Adrenal gland (tissue), 12 donors: Measurements from ENCODE around the gene ABCB11. TPM values are rescaled to one million over a fixed set of nuclear protein-coding genes. Genes with fewer than 3 reads are reported as not detected.

Source experiments
- DNase-seq, 7 donors: peaks; one replicate each; pipeline ENCODE4 v3.0.0-alpha.2; 2019 to 2020
- H3K27ac ChIP-seq, 5 donors: fragments of 200-600 bp; sonication (generic) in 4 of 5; 1 replicate in 3 of 5; 2 replicates in 2 of 5; pipeline versions ENCODE4 v1.5.1 to v1.8.0; 2016 to 2020; ENCODE audit warnings: mild to moderate bottlenecking in 1 of 5
- H3K27me3 ChIP-seq: fragments of 200-600 bp; 2 replicates; pipeline ENCODE4 v1.8.0; 2021
- H3K36me3 ChIP-seq, 2 donors: fragments of 200-600 bp; replicated peaks in 1 of 2; 1 replicate in 1 of 2; 2 replicates in 1 of 2; pipeline versions ENCODE4 v1.5.1 to v1.8.0; 2018 to 2022
- H3K4me1 ChIP-seq, 2 donors: fragments of 200-600 bp; replicated peaks in 1 of 2; 1 replicate in 1 of 2; 2 replicates in 1 of 2; pipeline versions ENCODE4 v1.5.1 to v1.8.0; 2018 to 2021
- H3K4me3 ChIP-seq, 4 donors: fragments of 200-600 bp; sonication (generic) in 3 of 4; one replicate each; pipeline ENCODE4 v1.5.1; 2016 to 2018
- H3K9me3 ChIP-seq, 3 donors: fragments of 200-600 bp; sonication (generic) in 1 of 3; replicated peaks in 1 of 3; 1 replicate in 2 of 3; 2 replicates in 1 of 3; pipeline versions ENCODE4 v1.5.1 to v1.8.0; 2016 to 2021
- POLR2A ChIP-seq, 2 donors: fragments of 450-650 bp; IDR thresholded peaks; one replicate each; pipeline ENCODE4 v1.6.1; 2017; ENCODE audit warnings: antibody characterized with exemption in 2 of 2, mild to moderate bottlenecking in 2 of 2, moderate library complexity in 1 of 2
- WGBS, 4 donors: extraction: QIAGEN DNeasy Blood & Tissue Kit in 2 of 4; methylation state at CpG; one replicate each; pipeline versions ENCODE4 v1.1.5 to v1.1.7; 2013 to 2017; 5-methylcytosine and 5-hydroxymethylcytosine counted together
- intact Hi-C, 2 donors: fragments of 100-400 bp; cut with DNase I; formaldehyde crosslinking; loops; one replicate each; pipeline versions ENCODE4 v1.14.1 to v1.15.0; 2022 to 2023
- polyA plus RNA-seq, 3 donors: library from polyadenylated mRNA; stranded (reverse); fragments of 200-250 nt in 2 of 3; fragments of 350-450 nt in 1 of 3; fragmentation: Illumina TruSeq in 1 of 3; extraction: RNeasy Lipid Tissue Mini Kit (QIAGEN cat#74804) in 1 of 3; gene quantifications; one replicate each; pipeline ENCODE4 v1.2.3, GENCODE V29; 2013 to 2014
- total RNA-seq, 9 donors: library from RNA; depleted of rRNA in 4 of 9; stranded (reverse); fragments of >200 nt in 4 of 9; fragments of 120-200 nt in 1 of 9; fragmentation: NEBNext Ultra II Directional in 1 of 9; extraction: Animal tissue kit (Norgen Biotek cat#: 25700) in 1 of 9; gene quantifications; one replicate each; pipeline versions ENCODE4 v1.1.0 to v1.2.4, GENCODE V29; 2013 to 2023
- TF ChIP-seq, protein P1 (sequence below), 6 experiments: fragments of 450-650 bp in 4 of 6; fragments of 200-600 bp in 2 of 6; sonication (generic) in 1 of 6; IDR thresholded peaks; 1 replicate in 5 of 6; 2 replicates in 1 of 6; pipeline versions ENCODE4 v1.5.1 to v1.8.0; 2016 to 2021; ENCODE audit warnings: antibody characterized with exemption in 6 of 6, mild to moderate bottlenecking in 2 of 6, moderate library complexity in 1 of 6
- donor health status: healthy with polysubstance abuse.
- donor health status: Bipolar disorder and iron deficiency.
- donor health status: DM: yes; HTN: yes; CAD: no.
- donor health status: DM: no; HTN: no; CAD: no.
- donor health status: DM: no; HTN: no; CAD: no.
- donor health status: DM: yes; HTN: yes; CAD: no.

Gene ABCB11
- total and polyA plus RNA-seq, 12 donors, result 0.05 to 1.4 (median 0.31) TPM; not detected in 7

DNA sequence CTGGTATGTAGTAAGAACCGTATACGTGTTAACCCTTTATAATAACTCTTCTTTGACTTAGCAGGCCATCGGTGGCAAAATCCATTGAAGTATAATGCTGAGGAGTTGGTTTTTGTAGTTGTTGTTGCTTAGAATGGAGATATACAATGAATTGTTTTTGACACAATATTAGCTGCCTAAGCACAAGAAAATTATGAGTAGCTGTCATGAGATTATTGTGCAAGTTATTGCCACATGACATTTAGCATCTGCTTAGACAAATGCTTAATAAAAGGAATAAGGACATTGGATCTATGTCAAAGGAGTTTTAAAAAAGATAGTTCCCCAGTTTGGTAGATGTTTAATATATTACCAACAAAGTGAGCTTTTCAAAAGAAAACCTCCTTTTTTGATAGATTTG is 59.9 kb downstream of the ABCB11 start:
- no peaks in the 10 kb centered on the region for H3K4me1 ChIP-seq
- no peaks in the 10 kb centered on the region for H3K9me3 ChIP-seq
- H3K36me3 ChIP-seq, result no peaks in the 10 kb centered on the region
- no peaks in the 10 kb centered on the region for H3K27me3 ChIP-seq
- intact Hi-C loops, result no loop called here
- no peak overlapping the region for H3K27ac ChIP-seq
- 46 to 81% (median 57%) methylated on average over 3 of the region's 3 CpGs for WGBS, 4 donors
- DNase-seq, result no peak
- TF ChIP-seq, protein P1, sequence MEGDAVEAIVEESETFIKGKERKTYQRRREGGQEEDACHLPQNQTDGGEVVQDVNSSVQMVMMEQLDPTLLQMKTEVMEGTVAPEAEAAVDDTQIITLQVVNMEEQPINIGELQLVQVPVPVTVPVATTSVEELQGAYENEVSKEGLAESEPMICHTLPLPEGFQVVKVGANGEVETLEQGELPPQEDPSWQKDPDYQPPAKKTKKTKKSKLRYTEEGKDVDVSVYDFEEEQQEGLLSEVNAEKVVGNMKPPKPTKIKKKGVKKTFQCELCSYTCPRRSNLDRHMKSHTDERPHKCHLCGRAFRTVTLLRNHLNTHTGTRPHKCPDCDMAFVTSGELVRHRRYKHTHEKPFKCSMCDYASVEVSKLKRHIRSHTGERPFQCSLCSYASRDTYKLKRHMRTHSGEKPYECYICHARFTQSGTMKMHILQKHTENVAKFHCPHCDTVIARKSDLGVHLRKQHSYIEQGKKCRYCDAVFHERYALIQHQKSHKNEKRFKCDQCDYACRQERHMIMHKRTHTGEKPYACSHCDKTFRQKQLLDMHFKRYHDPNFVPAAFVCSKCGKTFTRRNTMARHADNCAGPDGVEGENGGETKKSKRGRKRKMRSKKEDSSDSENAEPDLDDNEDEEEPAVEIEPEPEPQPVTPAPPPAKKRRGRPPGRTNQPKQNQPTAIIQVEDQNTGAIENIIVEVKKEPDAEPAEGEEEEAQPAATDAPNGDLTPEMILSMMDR (IDR thresholded peaks at IDR 0.05), result no peak
- TF ChIP-seq POLR2A (IDR thresholded peaks at IDR 0.05), result no peak
- H3K4me3 ChIP-seq, result no peak overlapping the region

DNA sequence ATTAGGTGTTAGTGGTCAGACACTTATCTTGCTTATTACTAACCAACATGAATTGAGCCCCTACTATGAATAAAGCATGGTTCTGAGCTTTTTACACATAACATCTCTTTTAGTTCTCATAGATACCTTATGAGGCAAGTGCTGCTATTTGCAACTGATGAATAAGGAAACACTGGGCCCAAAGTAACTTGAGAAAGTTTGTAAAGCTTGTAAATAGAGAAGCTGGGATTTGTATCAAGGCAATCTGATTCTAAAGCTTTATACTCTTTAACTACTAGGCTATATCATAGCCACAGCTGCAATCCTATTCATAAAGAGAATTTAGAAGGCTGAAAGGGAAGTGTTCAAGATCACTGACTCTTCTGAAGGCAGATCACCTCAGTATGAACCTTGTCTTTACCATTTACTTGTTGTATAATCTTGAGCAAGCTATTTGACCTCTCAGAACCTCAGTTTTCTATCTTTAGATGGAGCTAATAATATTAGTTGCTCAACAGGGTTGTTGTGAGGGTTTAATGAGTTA is 60.4 kb downstream of the ABCB11 start:
- no peak for TF ChIP-seq POLR2A (IDR thresholded peaks at IDR 0.05)
- TF ChIP-seq, protein P1 (IDR thresholded peaks at IDR 0.05), result no peak
- intact Hi-C loops, result no loop called here
- no peak for DNase-seq
- no peak overlapping the region for H3K4me3 ChIP-seq
- no peak overlapping the region for H3K27ac ChIP-seq
- H3K9me3 ChIP-seq, result no peaks in the 10 kb centered on the region
- H3K36me3 ChIP-seq, result no peaks in the 10 kb centered on the region
- H3K27me3 ChIP-seq, result no peaks in the 10 kb centered on the region
- no peaks in the 10 kb centered on the region for H3K4me1 ChIP-seq

DNA sequence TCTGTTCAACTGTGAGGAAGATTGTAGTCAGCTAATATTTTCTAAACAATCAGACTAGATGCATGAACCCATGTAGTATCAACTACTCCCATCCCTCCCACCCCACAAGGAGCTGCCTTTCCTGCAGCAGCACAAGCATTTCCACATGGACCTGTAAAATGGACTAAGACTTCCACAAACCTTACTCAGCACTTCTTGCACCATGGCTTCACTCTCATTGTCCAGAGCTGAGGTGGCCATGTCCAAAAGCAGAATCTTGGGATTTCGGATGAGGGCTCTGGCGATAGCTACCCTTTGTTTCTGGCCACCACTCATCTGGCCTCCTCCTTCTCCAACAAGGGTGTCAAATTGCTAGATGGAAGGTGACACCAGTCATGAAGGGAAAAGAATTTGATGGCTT is 61.3 kb downstream of the ABCB11 start:
- Histone ChIP-seq H3K27ac (no peak overlapping the region), H3K4me3 (no peak overlapping the region), H3K27me3 (no peaks in the 10 kb centered on the region), H3K4me1 (no peaks in the 10 kb centered on the region), H3K9me3 (no peaks in the 10 kb centered on the region), H3K36me3 (no peaks in the 10 kb centered on the region)
- DNase-seq, result no peak
- intact Hi-C loops, result no loop called here
- WGBS, 4 donors, result 90 to 100% (median 91%) methylated on average over 2 of the region's 2 CpGs
- no peak for TF ChIP-seq POLR2A (IDR thresholded peaks at IDR 0.05)
- TF ChIP-seq, protein P1 (IDR thresholded peaks at IDR 0.05), result no peak

DNA sequence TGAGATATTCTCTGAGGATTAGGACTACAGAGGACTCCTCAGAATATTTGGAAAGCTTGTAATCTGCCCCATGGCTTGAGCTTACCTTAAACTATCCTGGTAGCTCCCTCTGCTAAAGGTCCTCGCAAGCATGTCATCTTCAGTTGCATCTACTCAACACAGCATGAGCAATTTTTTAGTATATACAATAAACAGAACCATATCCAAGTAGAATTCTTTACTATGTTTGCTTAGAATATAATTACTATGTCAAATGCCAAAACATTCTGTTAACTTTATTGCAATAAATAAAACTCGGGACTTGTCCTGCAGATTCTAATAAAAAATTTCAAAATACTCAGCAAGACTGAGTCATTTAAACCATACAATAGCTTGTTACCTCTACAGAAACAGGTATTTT is 62.8 kb downstream of the ABCB11 start:
- Histone ChIP-seq H3K9me3 (no peaks in the 10 kb centered on the region), H3K36me3 (no peaks in the 10 kb centered on the region), H3K4me1 (no peaks in the 10 kb centered on the region), H3K4me3 (no peak overlapping the region), H3K27ac (no peak overlapping the region), H3K27me3 (no peaks in the 10 kb centered on the region)
- TF ChIP-seq, protein P1 (IDR thresholded peaks at IDR 0.05), result no peak
- no peak for TF ChIP-seq POLR2A (IDR thresholded peaks at IDR 0.05)
- WGBS, 4 donors, result 77 to 90% (median 86%) methylated on average over 2 of the region's 2 CpGs
- intact Hi-C loops, result no loop called here
- no peak for DNase-seq
